Mammary epithelial cell (primary cell): ENCODE measurements around the gene WSCD2.

Experiments used
- CTCF ChIP-seq, 2 donors: IDR thresholded peaks in 1 of 2; conservative IDR thresholded peaks in 1 of 2; 2 replicates each; pipeline ENCODE4 v1.5.1; 2011 to 2012; ENCODE audit warnings: inconsistent platforms in 2 of 2, low read length in 2 of 2, mild to moderate bottlenecking in 2 of 2, control low read depth in 1 of 2, low read depth in 1 of 2; ENCODE audit not compliant: insufficient read depth in 1 of 2; ENCODE audit errors: extremely low read depth in 1 of 2
- EZH2 ChIP-seq: IDR thresholded peaks from 2 replicates; pipeline ENCODE4 v1.6.1; 2012; ENCODE audit warnings: low read length, inconsistent platforms, borderline replicate concordance

- TF ChIP-seq CTCF (conservative IDR thresholded peaks at IDR 0.05 in 1 of 2, IDR thresholded peaks at IDR 0.05 in 1 of 2; ENCODE audit: extremely low read depth in 1 of 2, insufficient read depth in 1 of 2, low read depth in 1 of 2, low read length in 2 of 2) (no peak), EZH2 (no peak)
These were observed 53.0 kb downstream of the WSCD2 start for GRCh38 chr12:108182096-108182495.
